ENCODE data around the gene SBNO2. TPM values are rescaled to one million over a fixed set of nuclear protein-coding genes. Genes with fewer than 3 reads are reported as not detected.

The SBNO2 gene
- total RNA-seq, 1 donor from 2014 or later: 23.1 TPM

GRCh38 chr19:1072371-1073015 lies 101.6 kb downstream of the SBNO2 start:
- DNase-seq: no peak

GRCh38 chr19:1070931-1071791 lies 102.9 kb downstream of the SBNO2 start:
- DNase-seq: no peak

GRCh38 chr19:1070576-1070930 lies 103.5 kb downstream of the SBNO2 start:
- no peak for DNase-seq

GRCh38 chr19:1069009-1069779 lies 104.9 kb downstream of the SBNO2 start:
- DNase-seq: no peak

- DNase-seq: no peak
Measured at GRCh38 chr19:1068009-1069001, 105.8 kb downstream of the SBNO2 start.

- DNase-seq: no peak
Measured at GRCh38 chr19:1067341-1067957, 106.6 kb downstream of the SBNO2 start.

GRCh38 chr19:1066748-1067340 lies 107.2 kb downstream of the SBNO2 start, which contains the start of gene ARHGAP45:
Gene ARHGAP45 (plus strand): TSS chr19:1067167. CDS start chr19:1067406, 239 bp downstream.
- DNase-seq: no peak

GRCh38 chr19:1066251-1066747 lies 107.8 kb downstream of the SBNO2 start:
- no peak for DNase-seq

GRCh38 chr19:1065606-1066109 lies 108.4 kb downstream of the SBNO2 start:
- DNase-seq: no peak

GRCh38 chr19:1064661-1065605 lies 109.1 kb downstream of the SBNO2 start:
- DNase-seq: peak; percentile 15

- DNase-seq: no peak
Measured at GRCh38 chr19:1063909-1064660, 110.0 kb downstream of the SBNO2 start.

- no peak for DNase-seq
Measured at GRCh38 chr19:1063030-1063908, 110.8 kb downstream of the SBNO2 start.

GRCh38 chr19:1062387-1063029 lies 111.6 kb downstream of the SBNO2 start:
- DNase-seq: no peak

GRCh38 chr19:1061987-1062386 lies 112.1 kb downstream of the SBNO2 start:
- no peak for DNase-seq

- DNase-seq: no peak
Measured at GRCh38 chr19:1060689-1061088, 113.4 kb downstream of the SBNO2 start.

GRCh38 chr19:1058112-1058511 lies 116.0 kb downstream of the SBNO2 start:
- no peak for DNase-seq
